GM23338 (cell line): Measurements from ENCODE around the gene CARD6. TPM values are rescaled to one million over a fixed set of nuclear protein-coding genes. Genes with fewer than 3 reads are reported as not detected.

Experiments
- ATAC-seq: fragments of 200-7000 bp; cut with Tn5 transposase; 3 replicates; pipeline ENCODE4 v1.9.1; 2020
- DNase-seq: peaks from one replicate; pipeline ENCODE4 v3.0.0-alpha.2; 2015; ENCODE audit warnings: low spot score
- H2AFZ ChIP-seq: fragments of 200-600 bp; sonication (generic); 2 replicates; pipeline ENCODE4 v1.8.0; 2016; ENCODE audit warnings: antibody characterized with exemption, mild to moderate bottlenecking, moderate library complexity
- H3F3A ChIP-seq: fragments of 200-600 bp; sonication (generic); replicated peaks from 2 replicates; pipeline ENCODE4 v1.8.0; 2017; ENCODE audit warnings: antibody characterized with exemption, mixed run types, low read depth
- H3K27ac ChIP-seq: fragments of 200-600 bp; sonication (generic); 2 replicates; pipeline ENCODE4 v1.6.1; 2016; ENCODE audit warnings: low read depth
- H3K27me3 ChIP-seq: fragments of 200-600 bp; sonication (generic); 2 replicates; pipeline ENCODE4 v1.8.0; 2016; ENCODE audit warnings: mild to moderate bottlenecking, mixed run types, moderate library complexity; ENCODE audit not compliant: insufficient read depth
- H3K36me3 ChIP-seq: fragments of 200-600 bp; sonication (generic); 2 replicates; pipeline ENCODE4 v1.8.0; 2016; ENCODE audit warnings: mild to moderate bottlenecking; ENCODE audit not compliant: insufficient read depth
- H3K4me1 ChIP-seq: fragments of 200-600 bp; sonication (generic); 2 replicates; pipeline ENCODE4 v1.8.0; 2016; ENCODE audit warnings: mild to moderate bottlenecking, moderate library complexity; ENCODE audit not compliant: insufficient read depth
- H3K4me2 ChIP-seq: fragments of 200-600 bp; sonication (generic); 2 replicates; pipeline ENCODE4 v1.7.1; 2017; ENCODE audit warnings: mixed run types
- H3K4me3 ChIP-seq: fragments of 200-600 bp; sonication (generic); 2 replicates; pipeline ENCODE4 v1.6.1; 2016; ENCODE audit warnings: mixed run types
- H3K79me2 ChIP-seq: fragments of 200-600 bp; sonication (generic); replicated peaks from 2 replicates; pipeline ENCODE4 v1.8.0; 2017; ENCODE audit warnings: mild to moderate bottlenecking; ENCODE audit not compliant: insufficient read depth
- H3K9me2 ChIP-seq: fragments of 200-600 bp; sonication (generic); 2 replicates; pipeline ENCODE4 v1.8.0; 2017; ENCODE audit not compliant: insufficient read depth
- H4K20me1 ChIP-seq: fragments of 200-600 bp; sonication (generic); replicated peaks from 2 replicates; pipeline ENCODE4 v1.8.0; 2017; ENCODE audit warnings: mild to moderate bottlenecking; ENCODE audit not compliant: insufficient read depth
- H3K27ac Mint-ChIP-seq: 2 replicates; pipeline ENCODE4 v1.8.0; 2020; ENCODE audit warnings: inconsistent platforms, mild to moderate bottlenecking, moderate library complexity, mixed read lengths
- H3K27me3 Mint-ChIP-seq: 3 replicates; pipeline ENCODE4 v1.8.0; 2022; ENCODE audit warnings: low read depth, mild to moderate bottlenecking, moderate library complexity, mixed read lengths, inconsistent platforms; ENCODE audit not compliant: insufficient read depth, poor library complexity
- H3K36me3 Mint-ChIP-seq: 3 replicates; pipeline ENCODE4 v1.8.0; 2021; ENCODE audit warnings: low read depth, mild to moderate bottlenecking, inconsistent platforms, moderate library complexity, mixed read lengths
- H3K4me1 Mint-ChIP-seq: 3 replicates; pipeline ENCODE4 v1.8.0; 2020; ENCODE audit warnings: mild to moderate bottlenecking, inconsistent platforms, mixed read lengths
- H3K4me3 Mint-ChIP-seq: 3 replicates; pipeline ENCODE4 v1.8.0; 2021; ENCODE audit warnings: moderate library complexity, mild to moderate bottlenecking, inconsistent platforms, mixed read lengths
- H3K9me3 Mint-ChIP-seq: 3 replicates; pipeline ENCODE4 v1.8.0; 2020; ENCODE audit warnings: moderate library complexity, mild to moderate bottlenecking, inconsistent platforms, mixed read lengths
- CREB1 ChIP-seq: fragments of 250-450 bp; sonication (Bioruptor Pico); IDR thresholded peaks from 2 replicates; pipeline ENCODE4 v1.5.0; 2020; ENCODE audit warnings: low read depth, mild to moderate bottlenecking, moderate library complexity
- EZH2 ChIP-seq: fragments of 200-600 bp; sonication (generic); IDR thresholded peaks from one replicate; pipeline ENCODE4 v1.8.0; 2017; ENCODE audit warnings: antibody characterized with exemption, mild to moderate bottlenecking, low read depth; ENCODE audit not compliant: unreplicated experiment
- EZH2phosphoT487 ChIP-seq: fragments of 200-600 bp; sonication (generic); IDR thresholded peaks from one replicate; pipeline ENCODE4 v1.8.1; 2018; ENCODE audit warnings: antibody characterized with exemption; ENCODE audit not compliant: unreplicated experiment
- JUNB ChIP-seq: IDR thresholded peaks from one replicate; pipeline ENCODE4 v1.6.1; 2016; ENCODE audit warnings: antibody characterized with exemption; ENCODE audit not compliant: unreplicated experiment
- NANOG ChIP-seq: IDR thresholded peaks from 2 replicates; pipeline ENCODE4 v1.6.1; 2016; ENCODE audit warnings: antibody characterized with exemption, borderline replicate concordance
- POLR2AphosphoS5 ChIP-seq: IDR thresholded peaks from 2 replicates; pipeline ENCODE4 v1.6.1; 2016; ENCODE audit warnings: antibody characterized with exemption, low read depth
- STAT1 ChIP-seq: IDR thresholded peaks from one replicate; pipeline ENCODE4 v1.6.1; 2016; ENCODE audit warnings: antibody characterized with exemption; ENCODE audit not compliant: unreplicated experiment
- ZNF114 ChIP-seq: fragments of 250-450 bp; sonication (Bioruptor Pico); IDR thresholded peaks from 2 replicates; pipeline ENCODE4 v1.5.0; 2020; ENCODE audit warnings: mild to moderate bottlenecking, moderate library complexity
- ZNF331 ChIP-seq: fragments of 250-450 bp; sonication (Bioruptor Pico); IDR thresholded peaks from 2 replicates; pipeline ENCODE4 v1.5.0; 2020; ENCODE audit warnings: low read depth, mild to moderate bottlenecking, moderate library complexity
- polyA plus RNA-seq: library from polyadenylated mRNA; unstranded; fragments of >200 nt; fragmentation: Nextera tagmentation; extraction: Ambion mirVana; gene quantifications from 2 replicates; pipeline ENCODE4 v1.2.1, GENCODE V29; 2016
- total RNA-seq: library from RNA; depleted of rRNA; stranded (reverse); fragments of >200 nt; shearing (Covaris generic); gene quantifications from 2 replicates; pipeline ENCODE4 v1.2.3, GENCODE V29; 2014
- TF ChIP-seq, protein P1 (sequence below): IDR thresholded peaks from 2 replicates; pipeline ENCODE4 v1.6.1; 2016; ENCODE audit warnings: antibody characterized with exemption
- TF ChIP-seq, protein P2 (sequence below), 2 experiments: fragments of 200-600 bp in 1 of 2; sonication (generic) in 1 of 2; conservative IDR thresholded peaks; 2 replicates each; pipeline versions ENCODE4 v1.5.1 to v1.6.1; 2016 to 2017; ENCODE audit warnings: antibody characterized with exemption in 2 of 2, low read depth in 2 of 2, mild to moderate bottlenecking in 2 of 2, moderate library complexity in 1 of 2
- TF ChIP-seq, protein P3 (sequence below): IDR thresholded peaks from one replicate; pipeline ENCODE4 v1.6.1; 2018; ENCODE audit warnings: antibody characterized with exemption; ENCODE audit not compliant: unreplicated experiment
- TF ChIP-seq, protein P4 (sequence below): fragments of 250-450 bp; sonication (Bioruptor Pico); IDR thresholded peaks from 2 replicates; pipeline ENCODE4 v1.5.0; 2020; ENCODE audit warnings: mild to moderate bottlenecking, moderate library complexity

The CARD6 gene
- total and polyA plus RNA-seq, 2 experiments from 2014 or later: 0.32 to 0.45 TPM

DNA sequence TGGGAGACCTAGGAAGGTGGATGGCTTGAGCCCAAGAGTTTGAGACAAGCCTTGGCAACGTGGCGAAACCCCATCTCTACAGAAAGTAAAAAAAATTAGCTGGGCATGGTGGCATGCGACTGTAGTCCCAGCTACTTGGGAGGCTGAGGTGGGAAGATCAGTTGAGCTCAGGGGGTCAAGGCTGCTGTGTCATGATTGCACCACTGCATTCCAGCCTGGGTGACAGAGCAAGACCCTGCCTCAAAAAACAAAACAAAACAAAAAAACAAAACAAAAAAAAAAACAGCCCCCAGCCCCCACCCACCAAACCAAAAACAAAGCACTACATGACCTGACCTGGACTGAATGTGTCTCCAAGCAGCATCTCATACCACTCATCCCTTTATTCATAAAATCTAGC lies 34.8 kb downstream of the CARD6 start:
- no peaks in the 10 kb centered on the region for H3K79me2 ChIP-seq
- Mint-ChIP-seq H3K4me3 (no peak overlapping the region), H3K4me1 (peaks cover 4% of the 10 kb centered on the region), H3K36me3 (peaks cover 17% of the 10 kb centered on the region), H3K9me3 (peaks cover 27% of the 10 kb centered on the region), H3K27me3 (peaks cover 4% of the 10 kb centered on the region), H3K27ac (no peak overlapping the region)
- H3K27me3 ChIP-seq: no peaks in the 10 kb centered on the region
- no peak overlapping the region for H3K4me3 ChIP-seq
- no peaks in the 10 kb centered on the region for H4K20me1 ChIP-seq
- H3K36me3 ChIP-seq: no peaks in the 10 kb centered on the region
- TF ChIP-seq CREB1 (no peak), EZH2 (no peak), EZH2phosphoT487 (no peak), ZNF331 (CRISPR knock-in tag) (no peak), ZNF114 (CRISPR knock-in tag) (no peak), POLR2AphosphoS5 (no peak), STAT1 (no peak), JUNB (no peak), NANOG (no peak)
- TF ChIP-seq, protein P1, sequence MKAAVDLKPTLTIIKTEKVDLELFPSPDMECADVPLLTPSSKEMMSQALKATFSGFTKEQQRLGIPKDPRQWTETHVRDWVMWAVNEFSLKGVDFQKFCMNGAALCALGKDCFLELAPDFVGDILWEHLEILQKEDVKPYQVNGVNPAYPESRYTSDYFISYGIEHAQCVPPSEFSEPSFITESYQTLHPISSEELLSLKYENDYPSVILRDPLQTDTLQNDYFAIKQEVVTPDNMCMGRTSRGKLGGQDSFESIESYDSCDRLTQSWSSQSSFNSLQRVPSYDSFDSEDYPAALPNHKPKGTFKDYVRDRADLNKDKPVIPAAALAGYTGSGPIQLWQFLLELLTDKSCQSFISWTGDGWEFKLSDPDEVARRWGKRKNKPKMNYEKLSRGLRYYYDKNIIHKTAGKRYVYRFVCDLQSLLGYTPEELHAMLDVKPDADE: no peak
- TF ChIP-seq, protein P2, sequence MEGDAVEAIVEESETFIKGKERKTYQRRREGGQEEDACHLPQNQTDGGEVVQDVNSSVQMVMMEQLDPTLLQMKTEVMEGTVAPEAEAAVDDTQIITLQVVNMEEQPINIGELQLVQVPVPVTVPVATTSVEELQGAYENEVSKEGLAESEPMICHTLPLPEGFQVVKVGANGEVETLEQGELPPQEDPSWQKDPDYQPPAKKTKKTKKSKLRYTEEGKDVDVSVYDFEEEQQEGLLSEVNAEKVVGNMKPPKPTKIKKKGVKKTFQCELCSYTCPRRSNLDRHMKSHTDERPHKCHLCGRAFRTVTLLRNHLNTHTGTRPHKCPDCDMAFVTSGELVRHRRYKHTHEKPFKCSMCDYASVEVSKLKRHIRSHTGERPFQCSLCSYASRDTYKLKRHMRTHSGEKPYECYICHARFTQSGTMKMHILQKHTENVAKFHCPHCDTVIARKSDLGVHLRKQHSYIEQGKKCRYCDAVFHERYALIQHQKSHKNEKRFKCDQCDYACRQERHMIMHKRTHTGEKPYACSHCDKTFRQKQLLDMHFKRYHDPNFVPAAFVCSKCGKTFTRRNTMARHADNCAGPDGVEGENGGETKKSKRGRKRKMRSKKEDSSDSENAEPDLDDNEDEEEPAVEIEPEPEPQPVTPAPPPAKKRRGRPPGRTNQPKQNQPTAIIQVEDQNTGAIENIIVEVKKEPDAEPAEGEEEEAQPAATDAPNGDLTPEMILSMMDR (conservative IDR thresholded peaks at IDR 0.05; ENCODE audit: low read depth in 2 of 2): no peak
- TF ChIP-seq, protein P3, sequence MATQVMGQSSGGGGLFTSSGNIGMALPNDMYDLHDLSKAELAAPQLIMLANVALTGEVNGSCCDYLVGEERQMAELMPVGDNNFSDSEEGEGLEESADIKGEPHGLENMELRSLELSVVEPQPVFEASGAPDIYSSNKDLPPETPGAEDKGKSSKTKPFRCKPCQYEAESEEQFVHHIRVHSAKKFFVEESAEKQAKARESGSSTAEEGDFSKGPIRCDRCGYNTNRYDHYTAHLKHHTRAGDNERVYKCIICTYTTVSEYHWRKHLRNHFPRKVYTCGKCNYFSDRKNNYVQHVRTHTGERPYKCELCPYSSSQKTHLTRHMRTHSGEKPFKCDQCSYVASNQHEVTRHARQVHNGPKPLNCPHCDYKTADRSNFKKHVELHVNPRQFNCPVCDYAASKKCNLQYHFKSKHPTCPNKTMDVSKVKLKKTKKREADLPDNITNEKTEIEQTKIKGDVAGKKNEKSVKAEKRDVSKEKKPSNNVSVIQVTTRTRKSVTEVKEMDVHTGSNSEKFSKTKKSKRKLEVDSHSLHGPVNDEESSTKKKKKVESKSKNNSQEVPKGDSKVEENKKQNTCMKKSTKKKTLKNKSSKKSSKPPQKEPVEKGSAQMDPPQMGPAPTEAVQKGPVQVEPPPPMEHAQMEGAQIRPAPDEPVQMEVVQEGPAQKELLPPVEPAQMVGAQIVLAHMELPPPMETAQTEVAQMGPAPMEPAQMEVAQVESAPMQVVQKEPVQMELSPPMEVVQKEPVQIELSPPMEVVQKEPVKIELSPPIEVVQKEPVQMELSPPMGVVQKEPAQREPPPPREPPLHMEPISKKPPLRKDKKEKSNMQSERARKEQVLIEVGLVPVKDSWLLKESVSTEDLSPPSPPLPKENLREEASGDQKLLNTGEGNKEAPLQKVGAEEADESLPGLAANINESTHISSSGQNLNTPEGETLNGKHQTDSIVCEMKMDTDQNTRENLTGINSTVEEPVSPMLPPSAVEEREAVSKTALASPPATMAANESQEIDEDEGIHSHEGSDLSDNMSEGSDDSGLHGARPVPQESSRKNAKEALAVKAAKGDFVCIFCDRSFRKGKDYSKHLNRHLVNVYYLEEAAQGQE: no peak
- TF ChIP-seq, protein P4, sequence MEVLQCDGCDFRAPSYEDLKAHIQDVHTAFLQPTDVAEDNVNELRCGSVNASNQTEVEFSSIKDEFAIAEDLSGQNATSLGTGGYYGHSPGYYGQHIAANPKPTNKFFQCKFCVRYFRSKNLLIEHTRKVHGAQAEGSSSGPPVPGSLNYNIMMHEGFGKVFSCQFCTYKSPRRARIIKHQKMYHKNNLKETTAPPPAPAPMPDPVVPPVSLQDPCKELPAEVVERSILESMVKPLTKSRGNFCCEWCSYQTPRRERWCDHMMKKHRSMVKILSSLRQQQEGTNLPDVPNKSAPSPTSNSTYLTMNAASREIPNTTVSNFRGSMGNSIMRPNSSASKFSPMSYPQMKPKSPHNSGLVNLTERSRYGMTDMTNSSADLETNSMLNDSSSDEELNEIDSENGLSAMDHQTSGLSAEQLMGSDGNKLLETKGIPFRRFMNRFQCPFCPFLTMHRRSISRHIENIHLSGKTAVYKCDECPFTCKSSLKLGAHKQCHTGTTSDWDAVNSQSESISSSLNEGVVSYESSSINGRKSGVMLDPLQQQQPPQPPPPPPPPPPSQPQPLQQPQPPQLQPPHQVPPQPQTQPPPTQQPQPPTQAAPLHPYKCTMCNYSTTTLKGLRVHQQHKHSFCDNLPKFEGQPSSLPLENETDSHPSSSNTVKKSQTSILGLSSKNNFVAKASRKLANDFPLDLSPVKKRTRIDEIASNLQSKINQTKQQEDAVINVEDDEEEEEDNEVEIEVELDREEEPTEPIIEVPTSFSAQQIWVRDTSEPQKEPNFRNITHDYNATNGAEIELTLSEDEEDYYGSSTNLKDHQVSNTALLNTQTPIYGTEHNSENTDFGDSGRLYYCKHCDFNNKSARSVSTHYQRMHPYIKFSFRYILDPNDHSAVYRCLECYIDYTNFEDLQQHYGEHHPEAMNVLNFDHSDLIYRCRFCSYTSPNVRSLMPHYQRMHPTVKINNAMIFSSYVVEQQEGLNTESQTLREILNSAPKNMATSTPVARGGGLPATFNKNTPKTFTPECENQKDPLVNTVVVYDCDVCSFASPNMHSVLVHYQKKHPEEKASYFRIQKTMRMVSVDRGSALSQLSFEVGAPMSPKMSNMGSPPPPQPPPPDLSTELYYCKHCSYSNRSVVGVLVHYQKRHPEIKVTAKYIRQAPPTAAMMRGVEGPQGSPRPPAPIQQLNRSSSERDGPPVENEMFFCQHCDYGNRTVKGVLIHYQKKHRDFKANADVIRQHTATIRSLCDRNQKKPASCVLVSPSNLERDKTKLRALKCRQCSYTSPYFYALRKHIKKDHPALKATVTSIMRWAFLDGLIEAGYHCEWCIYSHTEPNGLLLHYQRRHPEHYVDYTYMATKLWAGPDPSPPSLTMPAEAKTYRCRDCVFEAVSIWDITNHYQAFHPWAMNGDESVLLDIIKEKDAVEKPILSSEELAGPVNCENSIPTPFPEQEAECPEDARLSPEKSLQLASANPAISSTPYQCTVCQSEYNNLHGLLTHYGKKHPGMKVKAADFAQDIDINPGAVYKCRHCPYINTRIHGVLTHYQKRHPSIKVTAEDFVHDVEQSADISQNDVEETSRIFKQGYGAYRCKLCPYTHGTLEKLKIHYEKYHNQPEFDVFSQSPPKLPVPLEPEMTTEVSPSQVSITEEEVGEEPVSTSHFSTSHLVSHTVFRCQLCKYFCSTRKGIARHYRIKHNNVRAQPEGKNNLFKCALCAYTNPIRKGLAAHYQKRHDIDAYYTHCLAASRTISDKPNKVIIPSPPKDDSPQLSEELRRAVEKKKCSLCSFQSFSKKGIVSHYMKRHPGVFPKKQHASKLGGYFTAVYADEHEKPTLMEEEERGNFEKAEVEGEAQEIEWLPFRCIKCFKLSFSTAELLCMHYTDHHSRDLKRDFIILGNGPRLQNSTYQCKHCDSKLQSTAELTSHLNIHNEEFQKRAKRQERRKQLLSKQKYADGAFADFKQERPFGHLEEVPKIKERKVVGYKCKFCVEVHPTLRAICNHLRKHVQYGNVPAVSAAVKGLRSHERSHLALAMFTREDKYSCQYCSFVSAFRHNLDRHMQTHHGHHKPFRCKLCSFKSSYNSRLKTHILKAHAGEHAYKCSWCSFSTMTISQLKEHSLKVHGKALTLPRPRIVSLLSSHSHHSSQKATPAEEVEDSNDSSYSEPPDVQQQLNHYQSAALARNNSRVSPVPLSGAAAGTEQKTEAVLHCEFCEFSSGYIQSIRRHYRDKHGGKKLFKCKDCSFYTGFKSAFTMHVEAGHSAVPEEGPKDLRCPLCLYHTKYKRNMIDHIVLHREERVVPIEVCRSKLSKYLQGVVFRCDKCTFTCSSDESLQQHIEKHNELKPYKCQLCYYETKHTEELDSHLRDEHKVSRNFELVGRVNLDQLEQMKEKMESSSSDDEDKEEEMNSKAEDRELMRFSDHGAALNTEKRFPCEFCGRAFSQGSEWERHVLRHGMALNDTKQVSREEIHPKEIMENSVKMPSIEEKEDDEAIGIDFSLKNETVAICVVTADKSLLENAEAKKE: no peak
- ATAC-seq (no peak), DNase-seq (no peak)
- no peak overlapping the region for H3K27ac ChIP-seq
- no peaks in the 10 kb centered on the region for H3F3A ChIP-seq
- H3K4me1 ChIP-seq: 0 out of 2 replicates have a peak, but pooled peaks cover 1% of the 10 kb centered on the region
- no peak overlapping the region for H3K4me2 ChIP-seq
- H2AFZ ChIP-seq: no peak overlapping the region
- no peaks in the 10 kb centered on the region for H3K9me2 ChIP-seq
